Panc1 (cell line): ENCODE measurements around the gene RHEB. TPM values are rescaled to one million over a fixed set of nuclear protein-coding genes. Genes with fewer than 3 reads are reported as not detected.
"Not testable (repeated sequence)": the region's sequence is repeated elsewhere in the genome, so short reads cannot be mapped to it uniquely, and the experiment has no call there.

Experiments used
- ATAC-seq: fragments of 200-7000 bp; cut with Tn5 transposase; 2 replicates; pipeline ENCODE4 v1.9.1; 2020; ENCODE audit warnings: mild to moderate bottlenecking, moderate library complexity
- BruUV-seq: library from RNA; stranded (reverse); fragments of 400-500 nt; replicated peaks from 2 replicates; lab custom pipeline; 2021; lab: Mats Ljungman, UMichigan
- CTCF ChIA-PET: fragments of 300-600 bp; sonication (Branson Sonifier 250); formaldehyde crosslinking; loops from one replicate; lab custom pipeline; 2022; ENCODE audit warnings: antibody characterized with exemption; lab: Charles Lee
- POLR2A ChIA-PET: fragments of 300-600 bp; sonication (Branson Sonifier 250); formaldehyde crosslinking; loops from one replicate; lab custom pipeline; 2022; ENCODE audit warnings: antibody characterized with exemption; lab: Charles Lee
- DNase-seq: peaks from one replicate; pipeline ENCODE4 v3.0.0-alpha.2; 2010; ENCODE audit warnings: low read depth, low spot score
- H3K27ac ChIP-seq: 2 replicates; pipeline ENCODE4 v1.5.1; 2011; ENCODE audit warnings: mild to moderate bottlenecking, low read length, inconsistent platforms
- H3K27me3 ChIP-seq: fragments of 200-500 bp; sonication (Bioruptor generic); 2 replicates; pipeline ENCODE4 v1.6.0; 2014; ENCODE audit warnings: low read length, inconsistent platforms; ENCODE audit not compliant: control insufficient read depth, insufficient read depth
- H3K36me3 ChIP-seq: fragments of 200-500 bp; sonication (Bioruptor generic); 2 replicates; pipeline ENCODE4 v1.5.1; 2014; ENCODE audit warnings: inconsistent platforms, mild to moderate bottlenecking, low read length, moderate library complexity; ENCODE audit not compliant: control insufficient read depth, insufficient read depth
- H3K4me1 ChIP-seq: 2 replicates; pipeline ENCODE4 v1.5.1; 2011; ENCODE audit warnings: inconsistent platforms, mild to moderate bottlenecking, low read length, moderate library complexity; ENCODE audit not compliant: control insufficient read depth, insufficient read depth
- H3K4me3 ChIP-seq, 2 experiments: 2 replicates each; pipeline ENCODE4 v1.5.1; 2011 to 2012; ENCODE audit warnings: low read depth in 2 of 2, low read length in 2 of 2, mild to moderate bottlenecking in 2 of 2, inconsistent platforms in 1 of 2, moderate library complexity in 1 of 2
- H3K9me3 ChIP-seq: fragments of 200-500 bp; sonication (Bioruptor generic); 2 replicates; pipeline ENCODE4 v1.5.1; 2014; ENCODE audit warnings: low read depth, mild to moderate bottlenecking, inconsistent platforms, low read length, moderate library complexity; ENCODE audit not compliant: control insufficient read depth, insufficient read depth
- CTCF ChIP-seq: fragments of 450-650 bp; IDR thresholded peaks from 2 replicates; pipeline ENCODE4 v1.5.1; 2017; ENCODE audit warnings: mild to moderate bottlenecking
- POLR2AphosphoS5 ChIP-seq: IDR thresholded peaks from 2 replicates; pipeline ENCODE4 v1.6.1; 2012; ENCODE audit warnings: mild to moderate bottlenecking, low read depth, low read length, moderate library complexity
- REST ChIP-seq, 2 experiments: IDR thresholded peaks; 2 replicates each; pipeline ENCODE4 v1.6.1; 2011 to 2012; ENCODE audit warnings: low read depth in 2 of 2, control low read depth in 1 of 2, low read length in 1 of 2, mild to moderate bottlenecking in 1 of 2, moderate library complexity in 1 of 2; ENCODE audit not compliant: insufficient read depth in 1 of 2
- SIN3A ChIP-seq: IDR thresholded peaks from 2 replicates; pipeline ENCODE4 v1.6.1; 2012; ENCODE audit warnings: low read depth, mild to moderate bottlenecking, low read length, moderate library complexity, borderline replicate concordance; ENCODE audit not compliant: insufficient read depth
- TCF7L2 ChIP-seq: IDR thresholded peaks from 2 replicates; pipeline ENCODE4 v1.6.1; 2011; ENCODE audit warnings: mild to moderate bottlenecking, low read depth, low read length, inconsistent platforms
- in situ Hi-C: cut with HindIII; loops from 2 replicates; pipeline ENCODE4 v1.10.0; 2016; ENCODE audit warnings: low sequenced_read_pairs, low pct_unique_long_range_greater_than_20kb
- intact Hi-C: fragments of 100-400 bp; cut with micrococcal nuclease; formaldehyde crosslinking; loops from one replicate; pipeline ENCODE4 v1.10.0; 2022; ENCODE audit not compliant: unreplicated experiment
- total RNA-seq: library from RNA; stranded (reverse); gene quantifications from one replicate; pipeline ENCODE4 v1.2.1, GENCODE V29; 2021; ENCODE audit not compliant: unreplicated experiment

RHEB gene
- total RNA-seq, 1 experiment from 2014 or later: 259 TPM

GRCh38 chr7:151539088-151539671 lies 19.5 kb upstream of the RHEB start:
- in situ Hi-C loops (no loop called here), intact Hi-C loops (no loop called here)
- no TSS peak for BruUV-seq
- no peak for TF ChIP-seq SIN3A
- no peak for TF ChIP-seq REST (IDR thresholded peaks at IDR 0.05; ENCODE audit: insufficient read depth in 1 of 2, low read depth in 2 of 2, low read length in 1 of 2)
- no peak for TF ChIP-seq POLR2AphosphoS5
- TF ChIP-seq CTCF: no peak
- no peak for TF ChIP-seq TCF7L2
- Histone ChIP-seq H3K4me3 (no peak overlapping the region), H3K27me3 (no peaks in the 10 kb centered on the region), H3K4me1 (peaks cover 14% of the 10 kb centered on the region; the same call in 1 of the 2 replicates), H3K9me3 (no peaks in the 10 kb centered on the region), H3K36me3 (no peaks in the 10 kb centered on the region), H3K27ac (no peak overlapping the region)
- ATAC-seq (peak; percentile 68; the same call in 1 of the 2 replicates), DNase-seq (no peak)
- ChIA-PET CTCF (no interaction called here), POLR2A (interaction anchor here (1.4 kb wide), 1 partner anchor 19 kb away, joined by 4 read pairs; the partner anchor contains the start of gene RHEB)

GRCh38 chr7:151537818-151538561 lies 18.3 kb upstream of the RHEB start:
- ChIA-PET CTCF (no interaction called here), POLR2A (interaction anchor here (1.4 kb wide), 1 partner anchor 18 kb away, joined by 4 read pairs; the partner anchor contains the start of gene RHEB)
- DNase-seq (no peak), ATAC-seq (peak; percentile 67; the same call in 1 of the 2 replicates)
- Histone ChIP-seq H3K4me1 (peaks cover 14% of the 10 kb centered on the region; the same call in 1 of the 2 replicates), H3K36me3 (no peaks in the 10 kb centered on the region), H3K4me3 (no peak overlapping the region), H3K27me3 (no peaks in the 10 kb centered on the region), H3K27ac (peak overlapping the region; percentile 19; the same call in 1 of the 2 replicates), H3K9me3 (no peaks in the 10 kb centered on the region)
- intact Hi-C loops (no loop called here), in situ Hi-C loops (no loop called here)
- no TSS peak for BruUV-seq
- TF ChIP-seq TCF7L2: peak; percentile 59; the same call in 1 of the 2 replicates
- TF ChIP-seq CTCF: no peak
- no peak for TF ChIP-seq POLR2AphosphoS5
- no peak for TF ChIP-seq SIN3A
- TF ChIP-seq REST (IDR thresholded peaks at IDR 0.05; ENCODE audit: insufficient read depth in 1 of 2, low read depth in 2 of 2, low read length in 1 of 2): no peak

- CTCF ChIA-PET, H3K9me3 ChIP-seq, in situ Hi-C loops: not testable (repeated sequence)
These were observed 16.5 kb upstream of the RHEB start for GRCh38 chr7:151536178-151536577.

More at GRCh38 chr7:151536178-151536577, 16.5 kb upstream of the RHEB start:
- POLR2A ChIA-PET, H3K36me3 ChIP-seq, H3K4me3 ChIP-seq, DNase-seq, H3K27ac ChIP-seq, ATAC-seq, intact Hi-C loops, BruUV-seq, H3K27me3 ChIP-seq: not testable (repeated sequence)
- peaks cover 14% of the 10 kb centered on the region; the same call in 1 of the 2 replicates for H3K4me1 ChIP-seq
